OCI-LY3 (cell line): ENCODE measurements around the gene COL1A1.

Source experiments
- EZH2phosphoT487 ChIP-seq: fragments of 200-600 bp; shearing (Covaris generic); IDR thresholded peaks from 2 replicates; pipeline ENCODE4 v1.6.1; 2018; ENCODE audit warnings: antibody characterized with exemption, mixed run types, low read depth
- TF ChIP-seq, protein P1 (sequence below): fragments of 200-600, 300-600 bp; sonication (generic); IDR thresholded peaks from 2 replicates; pipeline ENCODE4 v1.5.1; 2014; ENCODE audit warnings: antibody characterized with exemption, low read length, low read depth

DNA sequence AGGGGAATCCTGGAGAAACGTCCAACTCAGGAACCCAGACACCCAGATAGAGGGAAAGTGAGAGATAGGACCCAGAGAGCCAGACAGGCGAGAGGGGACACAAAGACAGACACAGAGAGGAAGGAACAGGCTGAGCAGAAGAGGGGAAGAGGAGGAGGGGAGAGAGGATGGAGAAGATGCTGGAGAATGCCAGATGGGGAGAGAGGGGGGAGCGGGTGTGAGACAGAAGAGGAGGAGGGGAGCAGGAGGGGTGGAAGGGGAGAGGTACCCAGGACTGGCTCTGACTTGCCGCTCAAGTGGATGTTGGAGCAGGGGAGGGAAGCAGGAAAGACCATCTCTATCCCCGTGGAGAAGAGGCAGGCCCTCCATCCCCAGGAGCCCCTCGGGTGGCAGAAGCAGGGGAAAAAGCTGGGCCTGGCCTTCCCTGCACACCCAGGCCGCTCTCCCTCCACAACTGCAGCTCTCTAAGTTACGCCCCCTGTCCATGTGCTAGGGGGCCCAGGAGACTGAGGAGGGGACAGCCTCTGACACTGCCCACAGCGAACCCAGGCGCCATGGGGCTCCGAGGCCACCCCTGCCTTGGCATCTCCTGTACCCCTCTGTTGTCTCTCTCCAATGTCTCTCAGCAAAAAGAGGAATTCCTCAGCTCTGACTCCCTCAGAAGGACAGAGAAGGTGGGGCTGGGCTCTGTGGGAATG lies 55.8 kb downstream of the COL1A1 start:
- TF ChIP-seq, protein P1, sequence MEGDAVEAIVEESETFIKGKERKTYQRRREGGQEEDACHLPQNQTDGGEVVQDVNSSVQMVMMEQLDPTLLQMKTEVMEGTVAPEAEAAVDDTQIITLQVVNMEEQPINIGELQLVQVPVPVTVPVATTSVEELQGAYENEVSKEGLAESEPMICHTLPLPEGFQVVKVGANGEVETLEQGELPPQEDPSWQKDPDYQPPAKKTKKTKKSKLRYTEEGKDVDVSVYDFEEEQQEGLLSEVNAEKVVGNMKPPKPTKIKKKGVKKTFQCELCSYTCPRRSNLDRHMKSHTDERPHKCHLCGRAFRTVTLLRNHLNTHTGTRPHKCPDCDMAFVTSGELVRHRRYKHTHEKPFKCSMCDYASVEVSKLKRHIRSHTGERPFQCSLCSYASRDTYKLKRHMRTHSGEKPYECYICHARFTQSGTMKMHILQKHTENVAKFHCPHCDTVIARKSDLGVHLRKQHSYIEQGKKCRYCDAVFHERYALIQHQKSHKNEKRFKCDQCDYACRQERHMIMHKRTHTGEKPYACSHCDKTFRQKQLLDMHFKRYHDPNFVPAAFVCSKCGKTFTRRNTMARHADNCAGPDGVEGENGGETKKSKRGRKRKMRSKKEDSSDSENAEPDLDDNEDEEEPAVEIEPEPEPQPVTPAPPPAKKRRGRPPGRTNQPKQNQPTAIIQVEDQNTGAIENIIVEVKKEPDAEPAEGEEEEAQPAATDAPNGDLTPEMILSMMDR: no peak
- no peak for TF ChIP-seq EZH2phosphoT487
